OCI-LY7 (cell line): ENCODE results near the gene CEP162. TPM values are rescaled to one million over a fixed set of nuclear protein-coding genes. Genes with fewer than 3 reads are reported as not detected.
"Not testable (repeated sequence)": the region's sequence is repeated elsewhere in the genome, so short reads cannot be mapped to it uniquely, and the experiment has no call there.

Source experiments
- BruUV-seq: library from RNA; stranded (reverse); fragments of 400-500 nt; replicated peaks from 2 replicates; lab custom pipeline; 2021; lab: Mats Ljungman, UMichigan
- CTCF ChIA-PET: fragments of 300-600 bp; sonication (Branson Sonifier 250); formaldehyde crosslinking; loops from one replicate; lab custom pipeline; 2022; ENCODE audit warnings: antibody characterized with exemption; ENCODE audit not compliant: unreplicated experiment; lab: Charles Lee
- POLR2A ChIA-PET: fragments of 300-600 bp; sonication (Branson Sonifier 250); formaldehyde crosslinking; loops from one replicate; lab custom pipeline; 2022; ENCODE audit warnings: antibody characterized with exemption; lab: Charles Lee
- DNase-seq: peaks from one replicate; pipeline ENCODE4 v3.0.0-alpha.2; 2015; ENCODE audit warnings: low spot score
- H2AFZ ChIP-seq: fragments of 200-600 bp; sonication (generic), shearing (Covaris generic); 2 replicates; pipeline ENCODE4 v1.6.1; 2014; ENCODE audit warnings: mild to moderate bottlenecking, antibody characterized with exemption, low read length, moderate library complexity
- H3K27ac ChIP-seq: fragments of 200-600 bp; sonication (generic); 2 replicates; pipeline ENCODE4 v1.5.1; 2014; ENCODE audit warnings: mixed run types, low read depth, mild to moderate bottlenecking, moderate library complexity, low read length, inconsistent platforms; ENCODE audit not compliant: poor library complexity, severe bottlenecking
- H3K36me3 ChIP-seq: fragments of 200-600 bp; sonication (generic); 2 replicates; pipeline ENCODE4 v1.6.1; 2014; ENCODE audit warnings: mild to moderate bottlenecking, antibody characterized with exemption, low read length, moderate library complexity, mixed read lengths; ENCODE audit not compliant: insufficient read depth
- H3K4me1 ChIP-seq: fragments of 200-600 bp; sonication (generic); 2 replicates; pipeline ENCODE4 v1.5.1; 2014; ENCODE audit warnings: mild to moderate bottlenecking, low read length; ENCODE audit not compliant: insufficient read depth, poor library complexity, severe bottlenecking
- H3K4me2 ChIP-seq: fragments of 200-600 bp; sonication (generic); 2 replicates; pipeline ENCODE4 v1.6.1; 2014; ENCODE audit warnings: mild to moderate bottlenecking, low read length
- H3K4me3 ChIP-seq: fragments of 200-600 bp; sonication (generic); 2 replicates; pipeline ENCODE4 v1.5.1; 2014; ENCODE audit warnings: mild to moderate bottlenecking, low read depth, low read length; ENCODE audit not compliant: poor library complexity, severe bottlenecking
- H3K79me2 ChIP-seq: fragments of 200-600 bp; sonication (generic); 2 replicates; pipeline ENCODE4 v1.6.1; 2016; ENCODE audit warnings: low read depth, mild to moderate bottlenecking, low read length, moderate library complexity, mixed read lengths; ENCODE audit not compliant: insufficient read depth
- H3K9me2 ChIP-seq: fragments of 200-600 bp; sonication (generic); 2 replicates; pipeline ENCODE4 v1.6.1; 2016; ENCODE audit warnings: mild to moderate bottlenecking, low read length, mixed read lengths; ENCODE audit not compliant: insufficient read depth
- H3K9me3 ChIP-seq: fragments of 200-600 bp; sonication (generic); 2 replicates; pipeline ENCODE4 v1.6.1; 2014; ENCODE audit warnings: mild to moderate bottlenecking, mixed run types, low read length, mixed read lengths
- H4K20me1 ChIP-seq: fragments of 200-600 bp; sonication (generic); 2 replicates; pipeline ENCODE4 v1.6.1; 2014; ENCODE audit warnings: mild to moderate bottlenecking, antibody characterized with exemption, low read length, moderate library complexity, mixed read lengths; ENCODE audit not compliant: insufficient read depth
- CTCF ChIP-seq: fragments of 200-600 bp; sonication (generic); conservative IDR thresholded peaks from 2 replicates; pipeline ENCODE4 v1.5.1; 2014; ENCODE audit warnings: mild to moderate bottlenecking, antibody characterized with exemption, low read length, moderate library complexity, mixed read lengths
- EZH2phosphoT487 ChIP-seq: fragments of 200-600 bp; sonication (generic); IDR thresholded peaks from 2 replicates; pipeline ENCODE4 v1.6.1; 2018; ENCODE audit warnings: low read depth, borderline replicate concordance, mild to moderate bottlenecking, mixed run types, antibody characterized with exemption, low read length, moderate library complexity, mixed read lengths
- intact Hi-C: fragments of 100-400 bp; cut with micrococcal nuclease; formaldehyde crosslinking; loops from one replicate; pipeline ENCODE4 v1.10.0; 2022; ENCODE audit not compliant: unreplicated experiment
- total RNA-seq, 2 experiments: library from RNA; depleted of rRNA in 1 of 2; stranded (reverse); fragments of >200 nt in 1 of 2; shearing (Covaris generic) in 1 of 2; gene quantifications; 2 replicates each; pipeline ENCODE4 v1.2.3, GENCODE V29; 2014 to 2022

Gene CEP162
- total RNA-seq, 2 experiments from 2014 or later = 6.3 to 10.0 TPM

DNA sequence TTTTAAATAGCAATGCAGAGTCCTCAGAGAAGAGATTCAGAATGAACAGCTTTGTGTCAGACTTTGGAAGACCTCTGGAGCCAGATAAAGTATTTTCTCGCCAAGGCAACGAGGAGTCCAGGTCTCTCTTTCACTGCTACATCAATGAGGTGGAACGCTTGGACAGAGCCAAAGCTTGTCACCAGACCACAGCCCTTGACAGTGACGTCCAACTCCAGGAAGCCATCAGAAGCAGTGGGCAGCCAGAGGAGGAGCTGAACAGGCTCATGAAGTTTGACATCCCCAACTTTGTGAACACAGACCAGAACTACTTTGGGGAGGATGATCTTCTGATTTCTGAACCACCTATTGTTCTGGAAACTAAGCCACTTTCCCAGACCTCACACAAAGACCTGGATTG is 138.4 kb downstream of the CEP162 start:
- Histone ChIP-seq H3K27ac (no peak overlapping the region), H3K4me1 (peaks cover 7% of the 10 kb centered on the region), H3K9me2 (no peaks in the 10 kb centered on the region; the same call in 1 of the 2 replicates), H3K79me2 (no peaks in the 10 kb centered on the region), H2AFZ (no peak overlapping the region), H3K4me3 (no peak overlapping the region), H3K9me3 (no peaks in the 10 kb centered on the region), H3K4me2 (no peak overlapping the region), H4K20me1 (no peaks in the 10 kb centered on the region), H3K36me3 (no peaks in the 10 kb centered on the region)
- ChIA-PET CTCF (no interaction called here), POLR2A (no interaction called here)
- BruUV-seq = no TSS peak
- DNase-seq = no peak
- intact Hi-C loops = no loop called here
- no peak for TF ChIP-seq CTCF
- TF ChIP-seq EZH2phosphoT487 = no peak

DNA sequence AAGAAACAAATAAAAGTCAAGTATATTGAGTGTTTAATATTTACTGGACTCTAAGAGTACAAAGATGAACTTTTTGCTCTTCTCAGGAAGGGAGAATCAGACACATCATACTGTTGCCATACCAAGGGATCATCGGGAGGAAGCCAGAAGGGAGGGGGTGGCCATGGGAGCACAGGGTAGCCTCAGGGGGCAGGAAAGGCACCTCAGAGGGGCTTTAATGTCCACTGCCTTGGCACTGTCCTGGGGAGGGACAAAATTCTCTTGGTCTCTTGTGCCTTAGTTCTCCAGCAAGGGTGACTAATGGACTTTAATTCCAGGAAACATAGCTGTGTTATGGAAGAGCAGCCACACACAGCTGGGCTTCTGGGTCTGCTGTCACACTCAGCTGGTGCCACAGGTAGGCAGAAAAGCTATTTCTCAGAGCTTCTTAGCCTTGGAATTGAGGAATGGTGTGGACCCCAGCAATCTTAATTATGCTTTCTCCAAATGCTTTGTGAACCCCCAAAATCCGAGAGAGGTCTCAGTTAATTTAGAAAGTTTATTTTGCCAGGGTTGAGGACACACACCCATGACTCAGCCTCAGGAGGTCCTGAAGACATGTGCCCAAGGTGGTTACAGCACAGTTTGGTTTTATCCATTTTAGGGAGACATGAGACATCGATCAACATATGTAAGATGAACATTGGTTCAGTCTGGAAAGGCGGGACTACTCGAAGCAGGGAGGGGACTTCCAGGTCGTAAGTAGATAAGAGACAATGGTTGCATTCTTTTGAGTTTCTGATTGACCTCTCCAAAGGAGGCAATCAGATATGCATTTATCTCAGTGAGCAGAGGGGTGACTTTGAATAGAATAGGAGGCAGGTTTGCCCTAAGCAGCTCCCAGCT is 140.7 kb downstream of the CEP162 start:
- Histone ChIP-seq H3K4me1 (no peaks in the 10 kb centered on the region), H3K4me2 (no peak overlapping the region), H2AFZ (no peak overlapping the region), H3K79me2 (no peaks in the 10 kb centered on the region), H3K4me3 (no peak overlapping the region), H3K9me3 (no peaks in the 10 kb centered on the region), H3K36me3 (no peaks in the 10 kb centered on the region), H3K9me2 (no peaks in the 10 kb centered on the region; the same call in 1 of the 2 replicates), H3K27ac (no peak overlapping the region), H4K20me1 (no peaks in the 10 kb centered on the region)
- no peak for DNase-seq
- no peak for TF ChIP-seq CTCF
- no peak for TF ChIP-seq EZH2phosphoT487
- ChIA-PET CTCF (no interaction called here), POLR2A (no interaction called here)
- intact Hi-C loops = no loop called here
- BruUV-seq = no TSS peak

DNA sequence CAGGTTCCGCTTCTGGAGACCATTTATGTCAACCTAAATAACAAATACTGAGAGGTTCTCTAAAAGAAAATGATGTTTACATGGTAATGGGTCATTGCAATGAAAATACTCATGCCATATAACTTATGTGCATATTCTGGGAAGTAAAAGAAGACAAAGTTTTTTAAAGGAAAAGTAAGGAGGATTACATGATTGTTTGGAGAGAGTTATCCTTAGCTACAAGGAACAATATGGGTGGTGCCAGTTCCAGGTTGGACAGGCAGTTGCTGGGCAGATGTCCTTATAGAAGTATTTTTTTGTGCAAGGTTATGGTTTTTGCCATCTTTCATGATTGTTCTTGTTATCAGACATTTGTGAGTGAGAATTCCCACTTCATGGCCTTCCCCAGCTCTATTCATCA is 141.4 kb downstream of the CEP162 start:
- no peak for TF ChIP-seq CTCF
- TF ChIP-seq EZH2phosphoT487 = no peak
- no peak for DNase-seq
- CTCF ChIA-PET = no interaction called here
- BruUV-seq = no TSS peak
- no peak overlapping the region for H2AFZ ChIP-seq
- no peaks in the 10 kb centered on the region for H3K79me2 ChIP-seq
- no peaks in the 10 kb centered on the region; the same call in 1 of the 2 replicates for H3K9me2 ChIP-seq
- POLR2A ChIA-PET = no interaction called here
- no peaks in the 10 kb centered on the region for H3K36me3 ChIP-seq
- H4K20me1 ChIP-seq = no peaks in the 10 kb centered on the region
- H3K9me3 ChIP-seq = no peaks in the 10 kb centered on the region
- intact Hi-C loops = no loop called here
- no peak overlapping the region for H3K27ac ChIP-seq
- H3K4me2 ChIP-seq = no peak overlapping the region
- H3K4me1 ChIP-seq = no peaks in the 10 kb centered on the region
- no peak overlapping the region for H3K4me3 ChIP-seq

GRCh38 chr6:84084705-84085104 is 142.7 kb downstream of the CEP162 start:
- DNase-seq, H4K20me1 ChIP-seq, intact Hi-C loops, H2AFZ ChIP-seq, H3K4me3 ChIP-seq, H3K4me2 ChIP-seq, POLR2A ChIA-PET, H3K9me3 ChIP-seq, H3K9me2 ChIP-seq, CTCF ChIA-PET, H3K79me2 ChIP-seq, H3K27ac ChIP-seq, BruUV-seq, H3K4me1 ChIP-seq, H3K36me3 ChIP-seq: not testable (repeated sequence)
